Calu3 (cell line): ENCODE results near the gene RALGPS2. TPM values are rescaled to one million over a fixed set of nuclear protein-coding genes. Genes with fewer than 3 reads are reported as not detected.

Experiments used
- BruUV-seq: library from RNA; stranded (reverse); fragments of 400-500 nt; replicated peaks from 2 replicates; lab custom pipeline; 2021; lab: Mats Ljungman, UMichigan
- CTCF ChIA-PET: fragments of 300-600 bp; sonication (Branson Sonifier 250); formaldehyde crosslinking; loops from one replicate; lab custom pipeline; 2022; ENCODE audit warnings: antibody characterized with exemption; lab: Charles Lee
- DNase-seq: peaks from one replicate; pipeline ENCODE4 v3.0.0; 2022
- H3K27ac Mint-ChIP-seq: one replicate; pipeline ENCODE4 v1.8.0; 2022; ENCODE audit warnings: mixed read lengths; ENCODE audit not compliant: unreplicated experiment
- H3K27me3 Mint-ChIP-seq: one replicate; pipeline ENCODE4 v1.8.0; 2022; ENCODE audit warnings: mixed read lengths; ENCODE audit not compliant: unreplicated experiment
- H3K36me3 Mint-ChIP-seq: one replicate; pipeline ENCODE4 v1.8.0; 2022; ENCODE audit warnings: mild to moderate bottlenecking, moderate library complexity, mixed read lengths; ENCODE audit not compliant: insufficient read depth, unreplicated experiment
- H3K4me1 Mint-ChIP-seq: one replicate; pipeline ENCODE4 v1.8.0; 2022; ENCODE audit warnings: mild to moderate bottlenecking, low read depth, mixed read lengths; ENCODE audit not compliant: unreplicated experiment
- H3K4me3 Mint-ChIP-seq: one replicate; pipeline ENCODE4 v1.8.0; 2022; ENCODE audit warnings: mild to moderate bottlenecking, low read depth, moderate library complexity, mixed read lengths; ENCODE audit not compliant: unreplicated experiment
- H3K9me3 Mint-ChIP-seq: one replicate; pipeline ENCODE4 v1.8.0; 2022; ENCODE audit warnings: low read depth, mixed read lengths; ENCODE audit not compliant: unreplicated experiment
- intact Hi-C: fragments of 100-400 bp; cut with micrococcal nuclease; formaldehyde crosslinking; loops from one replicate; pipeline ENCODE4 v1.10.0; 2022; ENCODE audit not compliant: unreplicated experiment
- total RNA-seq: library from RNA; stranded (reverse); gene quantifications from 2 replicates; pipeline ENCODE4 v1.2.3, GENCODE V29; 2022
- TF ChIP-seq, protein P1 (sequence below): fragments of 200-600 bp; IDR thresholded peaks from one replicate; pipeline ENCODE4 v1.8.0; 2022; ENCODE audit warnings: antibody characterized with exemption; ENCODE audit not compliant: unreplicated experiment

Gene RALGPS2
- total RNA-seq, 1 experiment from 2014 or later: 47.6 TPM

DNA sequence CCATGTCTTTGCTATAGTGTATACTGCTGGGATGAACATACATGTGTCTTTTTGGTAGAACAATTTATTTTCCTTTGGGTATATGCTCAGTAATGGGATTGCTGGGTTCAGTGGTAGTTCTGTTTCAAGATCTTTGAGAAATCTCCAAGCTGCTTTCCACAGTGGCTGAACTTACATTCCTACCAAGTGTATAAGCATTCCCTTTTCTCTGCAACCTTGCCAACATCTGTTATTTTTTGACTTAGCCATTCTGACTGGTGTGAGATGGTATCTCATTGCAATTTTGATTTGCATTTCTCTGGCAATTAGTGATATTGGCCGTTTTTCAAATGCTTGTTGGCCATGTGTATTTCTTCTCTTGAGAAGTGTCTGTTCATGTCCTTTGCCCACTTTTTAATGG, 183.3 kb downstream of the RALGPS2 start:
- Mint-ChIP-seq H3K36me3 (no peaks in the 10 kb centered on the region), H3K27me3 (no peaks in the 10 kb centered on the region), H3K27ac (no peak overlapping the region), H3K9me3 (no peaks in the 10 kb centered on the region), H3K4me1 (no peaks in the 10 kb centered on the region), H3K4me3 (no peak overlapping the region)
- DNase-seq: no peak
- CTCF ChIA-PET: no interaction called here
- no TSS peak for BruUV-seq
- intact Hi-C loops: no loop called here
- TF ChIP-seq, protein P1, sequence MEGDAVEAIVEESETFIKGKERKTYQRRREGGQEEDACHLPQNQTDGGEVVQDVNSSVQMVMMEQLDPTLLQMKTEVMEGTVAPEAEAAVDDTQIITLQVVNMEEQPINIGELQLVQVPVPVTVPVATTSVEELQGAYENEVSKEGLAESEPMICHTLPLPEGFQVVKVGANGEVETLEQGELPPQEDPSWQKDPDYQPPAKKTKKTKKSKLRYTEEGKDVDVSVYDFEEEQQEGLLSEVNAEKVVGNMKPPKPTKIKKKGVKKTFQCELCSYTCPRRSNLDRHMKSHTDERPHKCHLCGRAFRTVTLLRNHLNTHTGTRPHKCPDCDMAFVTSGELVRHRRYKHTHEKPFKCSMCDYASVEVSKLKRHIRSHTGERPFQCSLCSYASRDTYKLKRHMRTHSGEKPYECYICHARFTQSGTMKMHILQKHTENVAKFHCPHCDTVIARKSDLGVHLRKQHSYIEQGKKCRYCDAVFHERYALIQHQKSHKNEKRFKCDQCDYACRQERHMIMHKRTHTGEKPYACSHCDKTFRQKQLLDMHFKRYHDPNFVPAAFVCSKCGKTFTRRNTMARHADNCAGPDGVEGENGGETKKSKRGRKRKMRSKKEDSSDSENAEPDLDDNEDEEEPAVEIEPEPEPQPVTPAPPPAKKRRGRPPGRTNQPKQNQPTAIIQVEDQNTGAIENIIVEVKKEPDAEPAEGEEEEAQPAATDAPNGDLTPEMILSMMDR: no peak

DNA sequence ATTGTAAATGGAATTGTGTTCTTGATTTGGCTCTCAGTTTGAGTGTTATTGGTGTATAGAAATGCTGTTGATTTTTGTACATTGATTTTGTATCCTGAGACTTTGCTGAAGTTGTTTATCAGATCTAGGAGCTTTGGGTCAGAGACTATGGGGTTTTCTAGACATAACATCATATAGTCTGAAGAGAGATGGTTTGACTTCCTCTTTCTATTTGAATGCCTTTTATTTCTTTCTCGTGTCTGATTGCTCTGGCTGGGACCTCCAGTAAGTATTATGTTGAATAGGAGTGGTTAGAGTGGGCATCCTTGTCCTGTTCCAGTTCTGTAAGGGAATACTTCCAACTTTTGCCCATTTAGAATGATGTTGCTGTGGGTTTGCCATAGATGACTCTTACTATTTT, 185.0 kb downstream of the RALGPS2 start:
- DNase-seq: no peak
- intact Hi-C loops: no loop called here
- Mint-ChIP-seq H3K36me3 (peaks cover 7% of the 10 kb centered on the region), H3K27me3 (no peaks in the 10 kb centered on the region), H3K9me3 (no peaks in the 10 kb centered on the region), H3K27ac (no peak overlapping the region), H3K4me1 (no peaks in the 10 kb centered on the region), H3K4me3 (no peak overlapping the region)
- no TSS peak for BruUV-seq
- CTCF ChIA-PET: no interaction called here
- TF ChIP-seq, protein P1: no peak

DNA sequence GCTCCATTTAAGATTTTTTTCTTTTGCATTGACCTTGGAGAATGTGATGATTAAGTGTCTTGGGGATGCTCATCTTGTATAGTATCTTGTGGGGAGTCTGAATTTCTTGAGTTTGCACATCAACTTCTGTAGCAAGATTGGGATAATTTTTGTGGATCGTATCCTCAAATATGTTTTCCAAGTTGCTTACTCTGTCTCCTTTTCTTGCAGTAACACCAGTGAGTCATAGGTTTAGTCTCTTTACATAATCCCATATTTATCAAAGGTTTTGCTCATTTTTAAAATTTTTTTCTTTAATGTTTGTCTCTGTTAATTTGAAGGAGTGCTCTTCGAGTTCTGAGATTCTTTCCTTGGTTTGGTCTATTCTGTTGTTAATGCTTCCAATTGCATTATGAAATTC, 187.6 kb downstream of the RALGPS2 start:
- BruUV-seq: no TSS peak
- no peaks in the 10 kb centered on the region for H3K4me1 Mint-ChIP-seq
- CTCF ChIA-PET: no interaction called here
- intact Hi-C loops: no loop called here
- H3K27ac Mint-ChIP-seq: no peak overlapping the region
- H3K36me3 Mint-ChIP-seq: peaks cover 7% of the 10 kb centered on the region
- H3K27me3 Mint-ChIP-seq: no peaks in the 10 kb centered on the region
- no peaks in the 10 kb centered on the region for H3K9me3 Mint-ChIP-seq
- H3K4me3 Mint-ChIP-seq: no peak overlapping the region
- no peak for DNase-seq
- TF ChIP-seq, protein P1: no peak

DNA sequence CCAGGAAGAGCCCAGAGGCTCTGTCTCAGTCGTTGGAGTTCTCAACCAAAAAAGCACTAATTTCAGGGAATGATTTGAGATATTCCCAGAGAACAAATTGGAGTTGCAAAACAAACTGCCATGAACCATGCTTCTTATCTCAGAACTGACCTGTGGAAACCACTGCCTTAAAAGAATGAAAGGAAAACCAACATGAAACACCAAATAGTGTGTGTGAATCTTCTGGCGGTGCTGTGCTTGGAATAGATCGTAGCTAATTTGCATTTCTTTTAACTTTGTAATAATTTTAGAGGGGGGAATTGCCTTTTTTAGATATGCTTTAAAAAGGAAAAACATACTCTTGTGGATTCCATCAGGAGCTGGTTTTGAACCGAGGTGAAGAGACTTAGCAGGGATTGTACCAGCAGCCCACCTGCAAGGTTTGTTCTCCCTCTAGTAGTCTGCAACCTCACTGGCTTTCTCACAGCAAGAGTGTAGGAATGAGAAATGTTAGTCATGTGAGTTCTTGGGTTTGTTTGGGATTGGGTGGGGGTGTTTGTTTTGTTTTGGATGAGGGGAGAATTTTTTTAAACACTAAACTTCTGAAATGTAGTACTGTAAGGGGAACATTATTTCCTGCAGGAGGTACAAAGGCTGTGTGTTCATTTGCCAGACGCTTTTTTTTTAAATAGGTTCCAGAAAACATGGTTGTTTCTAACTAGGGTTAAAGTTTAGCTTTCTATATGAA, 191.6 kb downstream of the RALGPS2 start:
- no peak for DNase-seq
- Mint-ChIP-seq H3K36me3 (peaks cover 7% of the 10 kb centered on the region), H3K27ac (no peak overlapping the region), H3K9me3 (no peaks in the 10 kb centered on the region), H3K4me1 (no peaks in the 10 kb centered on the region), H3K27me3 (no peaks in the 10 kb centered on the region), H3K4me3 (no peak overlapping the region)
- CTCF ChIA-PET: no interaction called here
- intact Hi-C loops: no loop called here
- no TSS peak for BruUV-seq
- TF ChIP-seq, protein P1: no peak
